HFF-Myc (cell line): Measurements from ENCODE around the gene DRD4.

Experiments used
- DNase-seq: peaks from one replicate; pipeline ENCODE4 v3.0.0-alpha.2; 2011; ENCODE audit warnings: low read depth; ENCODE audit errors: extremely low read depth
- H3K4me3 ChIP-seq: replicated peaks from 2 replicates; pipeline ENCODE4 v1.5.1; 2011; ENCODE audit warnings: low read depth, mild to moderate bottlenecking, control low read depth, low read length
- CTCF ChIP-seq: IDR thresholded peaks from 2 replicates; pipeline ENCODE4 v1.5.1; 2012; ENCODE audit warnings: mild to moderate bottlenecking, low read depth, low read length, control low read depth; ENCODE audit errors: missing control alignments

The DRD4 gene

GRCh38 chr11:601573-602245 is 35.4 kb upstream of the DRD4 start:
- no peak overlapping the region for H3K4me3 ChIP-seq
- DNase-seq: no peak
- no peak for TF ChIP-seq CTCF

GRCh38 chr11:603154-603553 is 33.9 kb upstream of the DRD4 start:
- no peak for TF ChIP-seq CTCF
- H3K4me3 ChIP-seq: no peak overlapping the region
- no peak for DNase-seq

GRCh38 chr11:605286-606129 is 31.6 kb upstream of the DRD4 start:
- DNase-seq: no peak
- TF ChIP-seq CTCF: no peak
- no peak overlapping the region for H3K4me3 ChIP-seq

GRCh38 chr11:606245-606644 is 30.8 kb upstream of the DRD4 start:
- no peak overlapping the region for H3K4me3 ChIP-seq
- no peak for DNase-seq
- TF ChIP-seq CTCF: no peak

- DNase-seq: no peak
- no peak for TF ChIP-seq CTCF
- H3K4me3 ChIP-seq: no peak overlapping the region
Observed at GRCh38 chr11:607020-607780, 29.9 kb upstream of the DRD4 start.

- no peak for DNase-seq
- no peak for TF ChIP-seq CTCF
- H3K4me3 ChIP-seq: no peak overlapping the region
Observed at GRCh38 chr11:607971-608659, 29.0 kb upstream of the DRD4 start.
